SK-N-SH (cell line): ENCODE results near the gene RNF175. TPM values are rescaled to one million over a fixed set of nuclear protein-coding genes. Genes with fewer than 3 reads are reported as not detected.

Experiments used
- CTCF ChIA-PET: fragments of 300-600, 350-600 bp; formaldehyde crosslinking; extraction: SDS; loops from one replicate; lab custom pipeline; 2021; lab: Yijun Ruan, JAX
- POLR2A ChIA-PET: fragments of 350-600 bp; sonication (Branson Sonifier 250); formaldehyde crosslinking; extraction: SDS; loops from one replicate; lab custom pipeline; 2020; ENCODE audit warnings: antibody characterized with exemption, inconsistent platforms; lab: Yijun Ruan, JAX
- DNase-seq: peaks from one replicate; pipeline ENCODE4 v3.0.0; 2012
- H2AFZ ChIP-seq: fragments of 200-600 bp; sonication (generic); 2 replicates; pipeline ENCODE4 v1.8.1; 2016; ENCODE audit warnings: antibody characterized with exemption, mild to moderate bottlenecking, low read depth
- H3F3A ChIP-seq: fragments of 200-600 bp; sonication (generic); replicated peaks from 2 replicates; pipeline ENCODE3; 2016; ENCODE audit warnings: antibody characterized with exemption, mild to moderate bottlenecking; ENCODE audit not compliant: insufficient read depth
- H3K27ac ChIP-seq, 2 experiments: fragments of 200-500 bp in 1 of 2; fragments of 200-600 bp in 1 of 2; sonication (Bioruptor generic) in 1 of 2; sonication (generic), shearing (Covaris generic) in 1 of 2; 2 replicates each; pipeline versions ENCODE4 v1.5.1 to v1.6.1; 2014 to 2016; ENCODE audit warnings: low read depth in 2 of 2, inconsistent platforms in 1 of 2, low read length in 1 of 2, mild to moderate bottlenecking in 1 of 2, mixed read lengths in 1 of 2
- H3K27me3 ChIP-seq: fragments of 200-600 bp; sonication (generic), shearing (Covaris generic); 2 replicates; pipeline ENCODE4 v1.6.1; 2016; ENCODE audit warnings: mixed run types; ENCODE audit not compliant: insufficient read depth
- H3K36me3 ChIP-seq, 2 experiments: fragments of 200-500 bp in 1 of 2; fragments of 200-600 bp in 1 of 2; sonication (Bioruptor generic) in 1 of 2; sonication (generic) in 1 of 2; replicated peaks in 1 of 2; 2 replicates each; pipeline versions ENCODE3 to v1.5.1; 2014 to 2016; ENCODE audit warnings: low read length in 1 of 2, mild to moderate bottlenecking in 1 of 2; ENCODE audit not compliant: insufficient read depth in 2 of 2, control insufficient read depth in 1 of 2
- H3K4me1 ChIP-seq, 2 experiments: fragments of 200-500 bp in 1 of 2; fragments of 200-600 bp in 1 of 2; sonication (Bioruptor generic) in 1 of 2; sonication (generic), shearing (Covaris generic) in 1 of 2; 2 replicates each; pipeline versions ENCODE4 v1.5.1 to v1.6.1; 2014 to 2016; ENCODE audit warnings: low read depth in 1 of 2, low read length in 1 of 2, mixed run types in 1 of 2; ENCODE audit not compliant: insufficient read depth in 2 of 2, control insufficient read depth in 1 of 2
- H3K4me2 ChIP-seq: fragments of 200-600 bp; sonication (generic), shearing (Covaris generic); 2 replicates; pipeline ENCODE4 v1.6.1; 2017; ENCODE audit warnings: mixed run types
- H3K4me3 ChIP-seq, 2 experiments: fragments of 200-500 bp in 1 of 2; fragments of 200-600 bp in 1 of 2; sonication (Bioruptor generic) in 1 of 2; sonication (generic), shearing (Covaris generic) in 1 of 2; 2 replicates each; pipeline versions ENCODE4 v1.5.1 to v1.8.1; 2014 to 2016; ENCODE audit warnings: low read depth in 2 of 2, inconsistent platforms in 1 of 2, low read length in 1 of 2, mild to moderate bottlenecking in 1 of 2, mixed read lengths in 1 of 2, moderate library complexity in 1 of 2
- H3K79me2 ChIP-seq: fragments of 200-600 bp; sonication (generic); 2 replicates; pipeline ENCODE4 v1.8.1; 2017; ENCODE audit warnings: mild to moderate bottlenecking; ENCODE audit not compliant: insufficient read depth
- H3K9ac ChIP-seq: fragments of 200-600 bp; sonication (generic); 2 replicates; pipeline ENCODE4 v1.6.1; 2017; ENCODE audit warnings: mixed run types
- H3K9me2 ChIP-seq: fragments of 200-600 bp; sonication (generic); 2 replicates; pipeline ENCODE4 v1.6.1; 2017; ENCODE audit warnings: mixed run types
- H3K9me3 ChIP-seq: fragments of 200-600 bp; sonication (generic); 2 replicates; pipeline ENCODE4 v1.6.1; 2017; ENCODE audit warnings: mixed run types, mild to moderate bottlenecking, moderate library complexity
- H4K20me1 ChIP-seq: fragments of 200-600 bp; sonication (generic); 2 replicates; pipeline ENCODE4 v1.6.1; 2017; ENCODE audit warnings: mild to moderate bottlenecking, mixed run types; ENCODE audit not compliant: insufficient read depth
- CTCF ChIP-seq: fragments of 200-600 bp; sonication (generic); IDR thresholded peaks from 2 replicates; pipeline ENCODE4 v1.6.1; 2017; ENCODE audit warnings: antibody characterized with exemption, mild to moderate bottlenecking, moderate library complexity
- ELF1 ChIP-seq: IDR thresholded peaks from 2 replicates; pipeline ENCODE4 v1.4.0; 2012
- EP300 ChIP-seq, 2 experiments: IDR thresholded peaks; 2 replicates each; pipeline versions ENCODE4 v1.4.0 to v1.6.1; 2012; ENCODE audit warnings: borderline replicate concordance in 1 of 2, low read depth in 1 of 2, low read length in 1 of 2
- EZH2phosphoT487 ChIP-seq: fragments of 200-600 bp; sonication (generic); IDR thresholded peaks from 2 replicates; pipeline ENCODE4 v1.6.1; 2017; ENCODE audit warnings: low read depth, mixed run types, mild to moderate bottlenecking, antibody characterized with exemption, moderate library complexity, borderline replicate concordance
- FOSL2 ChIP-seq: IDR thresholded peaks from 2 replicates; pipeline ENCODE4 v1.4.0; 2012; ENCODE audit warnings: low read depth, mild to moderate bottlenecking, moderate library complexity, borderline replicate concordance
- FOXJ3 ChIP-seq: sonication (generic); formaldehyde crosslinking; IDR thresholded peaks from 2 replicates; pipeline ENCODE4 v1.5.1; 2020; ENCODE audit warnings: mild to moderate bottlenecking, missing genetic modification reagents
- FOXM1 ChIP-seq: IDR thresholded peaks from 2 replicates; pipeline ENCODE4 v1.4.0; 2012; ENCODE audit warnings: low read depth, mild to moderate bottlenecking
- GABPA ChIP-seq: IDR thresholded peaks from 2 replicates; pipeline ENCODE4 v1.4.0; 2012; ENCODE audit warnings: low read depth, mild to moderate bottlenecking
- GATA2 ChIP-seq: sonication (generic); formaldehyde crosslinking; IDR thresholded peaks from 2 replicates; pipeline ENCODE4 v1.5.0; 2020; ENCODE audit warnings: mild to moderate bottlenecking, missing genetic modification reagents
- JUND ChIP-seq: IDR thresholded peaks from 2 replicates; pipeline ENCODE4 v1.4.0; 2012
- MXI1 ChIP-seq: IDR thresholded peaks from 2 replicates; pipeline ENCODE4 v1.6.1; 2012; ENCODE audit warnings: mild to moderate bottlenecking, low read depth, low read length, improper control_type of control experiment
- POLR2AphosphoS5 ChIP-seq: IDR thresholded peaks from 2 replicates; pipeline ENCODE4 v1.6.1; 2012; ENCODE audit warnings: low read depth, low read length
- RFX5 ChIP-seq: IDR thresholded peaks from 2 replicates; pipeline ENCODE4 v1.6.1; 2012; ENCODE audit warnings: mild to moderate bottlenecking, improper control_type of control experiment, low read length
- SIN3A ChIP-seq: IDR thresholded peaks from 2 replicates; pipeline ENCODE4 v1.6.1; 2012; ENCODE audit warnings: low read depth, mild to moderate bottlenecking, low read length, moderate library complexity, borderline replicate concordance
- SMC3 ChIP-seq: IDR thresholded peaks from 2 replicates; pipeline ENCODE4 v1.6.1; 2012; ENCODE audit warnings: low read depth, low read length, improper control_type of control experiment
- TAF1 ChIP-seq: IDR thresholded peaks from 2 replicates; pipeline ENCODE4 v1.6.1; 2012; ENCODE audit warnings: low read depth, mild to moderate bottlenecking, low read length, moderate library complexity, borderline replicate concordance
- TCF12 ChIP-seq: IDR thresholded peaks from 2 replicates; pipeline ENCODE4 v1.4.0; 2012
- TEAD4 ChIP-seq: IDR thresholded peaks from 2 replicates; pipeline ENCODE4 v1.4.0; 2012; ENCODE audit warnings: mild to moderate bottlenecking, borderline replicate concordance; ENCODE audit not compliant: insufficient read depth
- ZBTB33 ChIP-seq: IDR thresholded peaks from 2 replicates; pipeline ENCODE4 v1.4.0; 2012; ENCODE audit warnings: low read depth, borderline replicate concordance
- WGBS: methylation state at CpG from one replicate; pipeline ENCODE4 v1.1.6; 2017; ENCODE audit warnings: low lambda C conversion rate; 5-methylcytosine and 5-hydroxymethylcytosine counted together
- polyA plus RNA-seq, 3 experiments: library from polyadenylated mRNA; depleted of rRNA; stranded (reverse); fragments of >200 nt; gene quantifications; 2 replicates each; pipeline ENCODE4 v1.2.3, GENCODE V29; 2012

The RNF175 gene
- polyA plus RNA-seq, 1 of the 3 experiments (the other 2 are of a cell fraction) = 0.10 TPM

- CTCF ChIA-PET = interaction anchor here (0.9 to 3.4 kb wide), 6 partner anchors 21 to 78 kb away, joined by 3 to 15 read pairs (median 4); partner anchors contain the start of gene TLR2
These were observed 37.8 kb downstream of the RNF175 start for GRCh38 chr4:153722036-153722435.

More at GRCh38 chr4:153722036-153722435, 37.8 kb downstream of the RNF175 start:
- H2AFZ ChIP-seq = no peak overlapping the region
- 86% methylated on average over 1 of the region's 1 CpG for WGBS
- H3K9ac ChIP-seq = no peak overlapping the region
- POLR2A ChIA-PET = no interaction called here
- H3K79me2 ChIP-seq = no peaks in the 10 kb centered on the region
- H3K4me2 ChIP-seq = no peak overlapping the region
- H3K27me3 ChIP-seq = no peaks in the 10 kb centered on the region
- no peaks in the 10 kb centered on the region for H3K36me3 ChIP-seq
- H4K20me1 ChIP-seq = no peaks in the 10 kb centered on the region
- no peaks in the 10 kb centered on the region for H3F3A ChIP-seq
- no peak overlapping the region for H3K27ac ChIP-seq
- H3K4me3 ChIP-seq = no peak overlapping the region
- H3K4me1 ChIP-seq = no peaks in the 10 kb centered on the region
- 0 out of 2 replicates have a peak, but pooled peaks cover 3% of the 10 kb centered on the region for H3K9me3 ChIP-seq
- TF ChIP-seq SMC3 (no peak), CTCF (no peak), ZBTB33 (no peak), SIN3A (no peak), RFX5 (no peak), GATA2 (CRISPR knock-in tag) (no peak), FOXJ3 (CRISPR knock-in tag) (no peak), JUND (no peak), TCF12 (no peak), FOSL2 (no peak), EZH2phosphoT487 (no peak), ELF1 (no peak), TAF1 (no peak), FOXM1 (no peak), GABPA (no peak), POLR2AphosphoS5 (no peak), MXI1 (no peak), TEAD4 (no peak), EP300 (IDR thresholded peaks at IDR 0.05; ENCODE audit: borderline replicate concordance in 1 of 2, low read depth in 1 of 2, low read length in 1 of 2) (no peak)
- DNase-seq = no peak
- H3K9me2 ChIP-seq = no peaks in the 10 kb centered on the region
